ENCODE data around the gene ZNF423.

GRCh38 chr16:49548325-49548970 is 307.5 kb downstream of the ZNF423 start:
- TF ChIP-seq CTCF (conservative IDR thresholded peaks at IDR 0.05; ENCODE audit: low read depth, low read length) = no peak
- TF ChIP-seq EZH2 (IDR thresholded peaks at IDR 0.05; ENCODE audit: borderline replicate concordance, low read depth, low read length, poor library complexity, severe bottlenecking) = no peak
